ENCODE data around the gene XIRP1.

GRCh38 chr3:39196034-39196433 is 3.6 kb upstream of the XIRP1 start:
- TF ChIP-seq EP300 (IDR thresholded peaks at IDR 0.05) (no peak), CTCF (IDR thresholded peaks at IDR 0.05) (no peak), POLR2A (IDR thresholded peaks at IDR 0.05) (no peak)

Data from ovary (tissue), 3 donors.